ENCODE measurements around the gene DLEC1.

Gene DLEC1

GRCh38 chr3:38153221-38153620, 114.2 kb downstream of the DLEC1 start:
- no peak for TF ChIP-seq CTCF (conservative IDR thresholded peaks at IDR 0.05; ENCODE audit: low read depth)
- ChIA-PET POLR2A (ENCODE audit: low non-redundant PET) (no interaction called here), CTCF (interaction anchor here (0.6 kb wide), 1 partner anchor 9 kb away, joined by 3 read pairs; no protein-coding TSS in a partner anchor)
- no peak overlapping the region for H3K27ac ChIP-seq
- DNase-seq (ENCODE audit: low spot score) = no peak

GRCh38 chr3:38154033-38154494, 115.1 kb downstream of the DLEC1 start:
- peak; percentile 81 for DNase-seq (ENCODE audit: low spot score)
- no peak overlapping the region for H3K27ac ChIP-seq
- CTCF ChIA-PET = interaction anchor here (0.6 kb wide), 1 partner anchor 10 kb away, joined by 3 read pairs; no protein-coding TSS in a partner anchor
- no peak for TF ChIP-seq CTCF (conservative IDR thresholded peaks at IDR 0.05; ENCODE audit: low read depth)
- POLR2A ChIA-PET (ENCODE audit: low non-redundant PET) = no interaction called here

- ChIA-PET CTCF (no interaction called here), POLR2A (ENCODE audit: low non-redundant PET) (interaction anchor here (0.9 kb wide), 1 partner anchor 10 kb away, joined by 3 read pairs; the partner anchor contains the start of gene OXSR1)
- H3K27ac ChIP-seq = no peak overlapping the region
- peak; percentile 65 for DNase-seq (ENCODE audit: low spot score)
- TF ChIP-seq CTCF (conservative IDR thresholded peaks at IDR 0.05; ENCODE audit: low read depth) = no peak
Measured at GRCh38 chr3:38154625-38155255, 115.7 kb downstream of the DLEC1 start.

GRCh38 chr3:38155825-38156224, 116.8 kb downstream of the DLEC1 start:
- CTCF ChIA-PET = no interaction called here
- no peak overlapping the region for H3K27ac ChIP-seq
- POLR2A ChIA-PET (ENCODE audit: low non-redundant PET) = interaction anchor here (0.9 kb wide), 1 partner anchor 9 kb away, joined by 3 read pairs; the partner anchor contains the start of gene OXSR1

GRCh38 chr3:38157117-38157516, 118.1 kb downstream of the DLEC1 start:
- DNase-seq (ENCODE audit: low spot score) = no peak
- CTCF ChIA-PET = no interaction called here
- POLR2A ChIA-PET (ENCODE audit: low non-redundant PET) = no interaction called here
- no peak for TF ChIP-seq CTCF (conservative IDR thresholded peaks at IDR 0.05; ENCODE audit: low read depth)
- peak overlapping the region; percentile 40; the same call in 1 of the 2 replicates for H3K27ac ChIP-seq

More at GRCh38 chr3:38155825-38156224, 116.8 kb downstream of the DLEC1 start:
- TF ChIP-seq CTCF (conservative IDR thresholded peaks at IDR 0.05; ENCODE audit: low read depth) = no peak
- no peak for DNase-seq (ENCODE audit: low spot score)

GRCh38 chr3:38157595-38157994, 118.6 kb downstream of the DLEC1 start:
- CTCF ChIA-PET = no interaction called here
- H3K27ac ChIP-seq = no peak overlapping the region; the same call in 1 of the 2 replicates
- peak; percentile 59 for DNase-seq (ENCODE audit: low spot score)
- no peak for TF ChIP-seq CTCF (conservative IDR thresholded peaks at IDR 0.05; ENCODE audit: low read depth)
- POLR2A ChIA-PET (ENCODE audit: low non-redundant PET) = no interaction called here

Measured in RWPE1 (cell line).